Panc1 (cell line): ENCODE measurements around the gene NTN5. TPM values are rescaled to one million over a fixed set of nuclear protein-coding genes. Genes with fewer than 3 reads are reported as not detected.

ENCODE experiments used
- ATAC-seq: fragments of 200-7000 bp; cut with Tn5 transposase; 2 replicates; pipeline ENCODE4 v1.9.1; 2020; ENCODE audit warnings: mild to moderate bottlenecking, moderate library complexity
- BruUV-seq: library from RNA; stranded (reverse); fragments of 400-500 nt; replicated peaks from 2 replicates; lab custom pipeline; 2021; lab: Mats Ljungman, UMichigan
- CTCF ChIA-PET: fragments of 300-600 bp; sonication (Branson Sonifier 250); formaldehyde crosslinking; loops from one replicate; lab custom pipeline; 2022; ENCODE audit warnings: antibody characterized with exemption; lab: Charles Lee
- POLR2A ChIA-PET: fragments of 300-600 bp; sonication (Branson Sonifier 250); formaldehyde crosslinking; loops from one replicate; lab custom pipeline; 2022; ENCODE audit warnings: antibody characterized with exemption; lab: Charles Lee
- DNase-seq: peaks from one replicate; pipeline ENCODE4 v3.0.0-alpha.2; 2010; ENCODE audit warnings: low read depth, low spot score
- H3K27ac ChIP-seq: 2 replicates; pipeline ENCODE4 v1.5.1; 2011; ENCODE audit warnings: mild to moderate bottlenecking, low read length, inconsistent platforms
- H3K27me3 ChIP-seq: fragments of 200-500 bp; sonication (Bioruptor generic); 2 replicates; pipeline ENCODE4 v1.6.0; 2014; ENCODE audit warnings: low read length, inconsistent platforms; ENCODE audit not compliant: control insufficient read depth, insufficient read depth
- H3K36me3 ChIP-seq: fragments of 200-500 bp; sonication (Bioruptor generic); 2 replicates; pipeline ENCODE4 v1.5.1; 2014; ENCODE audit warnings: inconsistent platforms, mild to moderate bottlenecking, low read length, moderate library complexity; ENCODE audit not compliant: control insufficient read depth, insufficient read depth
- H3K4me1 ChIP-seq: 2 replicates; pipeline ENCODE4 v1.5.1; 2011; ENCODE audit warnings: inconsistent platforms, mild to moderate bottlenecking, low read length, moderate library complexity; ENCODE audit not compliant: control insufficient read depth, insufficient read depth
- H3K4me3 ChIP-seq, 2 experiments: 2 replicates each; pipeline ENCODE4 v1.5.1; 2011 to 2012; ENCODE audit warnings: low read depth in 2 of 2, low read length in 2 of 2, mild to moderate bottlenecking in 2 of 2, inconsistent platforms in 1 of 2, moderate library complexity in 1 of 2
- H3K9me3 ChIP-seq: fragments of 200-500 bp; sonication (Bioruptor generic); 2 replicates; pipeline ENCODE4 v1.5.1; 2014; ENCODE audit warnings: low read depth, mild to moderate bottlenecking, inconsistent platforms, low read length, moderate library complexity; ENCODE audit not compliant: control insufficient read depth, insufficient read depth
- SIN3A ChIP-seq: IDR thresholded peaks from 2 replicates; pipeline ENCODE4 v1.6.1; 2012; ENCODE audit warnings: low read depth, mild to moderate bottlenecking, low read length, moderate library complexity, borderline replicate concordance; ENCODE audit not compliant: insufficient read depth
- TCF7L2 ChIP-seq: IDR thresholded peaks from 2 replicates; pipeline ENCODE4 v1.6.1; 2011; ENCODE audit warnings: mild to moderate bottlenecking, low read depth, low read length, inconsistent platforms
- in situ Hi-C: cut with HindIII; loops from 2 replicates; pipeline ENCODE4 v1.10.0; 2016; ENCODE audit warnings: low sequenced_read_pairs, low pct_unique_long_range_greater_than_20kb
- intact Hi-C: fragments of 100-400 bp; cut with micrococcal nuclease; formaldehyde crosslinking; loops from one replicate; pipeline ENCODE4 v1.10.0; 2022; ENCODE audit not compliant: unreplicated experiment
- total RNA-seq: library from RNA; stranded (reverse); gene quantifications from one replicate; pipeline ENCODE4 v1.2.1, GENCODE V29; 2021; ENCODE audit not compliant: unreplicated experiment
- TF ChIP-seq, protein P1 (sequence below), 2 experiments: IDR thresholded peaks; 2 replicates each; pipeline ENCODE4 v1.6.1; 2011 to 2012; ENCODE audit warnings: low read depth in 2 of 2, control low read depth in 1 of 2, low read length in 1 of 2, mild to moderate bottlenecking in 1 of 2, moderate library complexity in 1 of 2; ENCODE audit not compliant: insufficient read depth in 1 of 2
- TF ChIP-seq, protein P2 (sequence below): fragments of 450-650 bp; IDR thresholded peaks from 2 replicates; pipeline ENCODE4 v1.5.1; 2017; ENCODE audit warnings: mild to moderate bottlenecking

Gene NTN5
- total RNA-seq, 1 experiment from 2014 or later = 0.23 TPM

DNA sequence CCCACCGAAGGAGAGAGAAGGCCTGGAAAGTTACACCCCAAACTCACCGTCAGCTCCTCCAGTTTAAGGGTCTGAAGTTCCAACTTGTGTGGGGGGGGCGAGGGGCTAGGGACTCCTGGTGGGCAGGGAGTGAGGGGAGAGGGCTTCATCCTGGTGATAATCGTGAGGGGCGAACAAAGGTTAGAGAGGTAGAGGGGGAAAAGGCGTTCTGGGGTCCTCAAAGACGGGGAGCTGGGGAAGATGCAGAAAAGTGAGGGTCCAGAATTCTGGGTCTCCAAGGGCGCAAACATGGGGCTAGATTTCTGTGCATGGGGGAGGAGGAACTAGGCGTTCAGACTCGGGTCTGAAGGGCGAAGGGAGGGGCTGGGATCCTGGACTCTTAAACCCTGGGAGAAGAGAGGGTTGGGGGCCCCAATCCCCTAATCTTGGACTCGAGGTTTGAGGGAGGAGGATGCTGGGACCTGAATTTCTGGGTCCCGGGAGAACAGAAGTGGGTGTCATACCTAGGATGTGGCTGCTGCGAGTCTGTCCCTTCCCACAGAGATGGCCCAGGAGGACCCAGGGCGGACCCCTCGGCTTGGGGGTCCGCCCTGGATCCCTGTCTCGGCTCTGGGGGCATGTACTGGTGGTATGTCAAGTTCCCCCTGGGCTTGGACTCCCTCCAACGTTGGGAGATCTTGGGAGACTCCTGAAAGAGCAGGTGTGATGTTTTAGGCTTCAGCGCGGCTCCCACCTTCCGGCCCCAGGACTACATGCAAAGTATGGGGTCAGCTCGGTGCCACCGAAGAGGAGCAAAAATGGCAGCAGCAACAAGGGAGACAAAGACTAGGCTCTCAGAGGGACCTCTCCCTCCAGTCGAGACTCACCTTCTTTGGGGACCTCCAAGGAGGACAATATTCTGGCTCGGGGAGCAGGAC, 42.2 kb upstream of the NTN5 start:
- DNase-seq = no peak
- no peak for ATAC-seq
- intact Hi-C loops = no loop called here
- Histone ChIP-seq H3K27ac (peak overlapping the region; percentile 91), H3K9me3 (no peaks in the 10 kb centered on the region), H3K4me3 (peak overlapping the region; percentile 61 to 66), H3K27me3 (no peaks in the 10 kb centered on the region), H3K4me1 (no peaks in the 10 kb centered on the region; the same call in 1 of the 2 replicates), H3K36me3 (no peaks in the 10 kb centered on the region; the same call in 1 of the 2 replicates)
- ChIA-PET CTCF (interaction anchor here (0.7 to 1.0 kb wide), 2 partner anchors 24 to 51 kb away, joined by 3 to 5 read pairs; no protein-coding TSS in a partner anchor), POLR2A (interaction anchor here (0.6 to 0.7 kb wide), 2 partner anchors 55 to 69 kb away, joined by 3 to 5 read pairs; no protein-coding TSS in a partner anchor)
- TF ChIP-seq SIN3A = no peak
- TF ChIP-seq, protein P1, sequence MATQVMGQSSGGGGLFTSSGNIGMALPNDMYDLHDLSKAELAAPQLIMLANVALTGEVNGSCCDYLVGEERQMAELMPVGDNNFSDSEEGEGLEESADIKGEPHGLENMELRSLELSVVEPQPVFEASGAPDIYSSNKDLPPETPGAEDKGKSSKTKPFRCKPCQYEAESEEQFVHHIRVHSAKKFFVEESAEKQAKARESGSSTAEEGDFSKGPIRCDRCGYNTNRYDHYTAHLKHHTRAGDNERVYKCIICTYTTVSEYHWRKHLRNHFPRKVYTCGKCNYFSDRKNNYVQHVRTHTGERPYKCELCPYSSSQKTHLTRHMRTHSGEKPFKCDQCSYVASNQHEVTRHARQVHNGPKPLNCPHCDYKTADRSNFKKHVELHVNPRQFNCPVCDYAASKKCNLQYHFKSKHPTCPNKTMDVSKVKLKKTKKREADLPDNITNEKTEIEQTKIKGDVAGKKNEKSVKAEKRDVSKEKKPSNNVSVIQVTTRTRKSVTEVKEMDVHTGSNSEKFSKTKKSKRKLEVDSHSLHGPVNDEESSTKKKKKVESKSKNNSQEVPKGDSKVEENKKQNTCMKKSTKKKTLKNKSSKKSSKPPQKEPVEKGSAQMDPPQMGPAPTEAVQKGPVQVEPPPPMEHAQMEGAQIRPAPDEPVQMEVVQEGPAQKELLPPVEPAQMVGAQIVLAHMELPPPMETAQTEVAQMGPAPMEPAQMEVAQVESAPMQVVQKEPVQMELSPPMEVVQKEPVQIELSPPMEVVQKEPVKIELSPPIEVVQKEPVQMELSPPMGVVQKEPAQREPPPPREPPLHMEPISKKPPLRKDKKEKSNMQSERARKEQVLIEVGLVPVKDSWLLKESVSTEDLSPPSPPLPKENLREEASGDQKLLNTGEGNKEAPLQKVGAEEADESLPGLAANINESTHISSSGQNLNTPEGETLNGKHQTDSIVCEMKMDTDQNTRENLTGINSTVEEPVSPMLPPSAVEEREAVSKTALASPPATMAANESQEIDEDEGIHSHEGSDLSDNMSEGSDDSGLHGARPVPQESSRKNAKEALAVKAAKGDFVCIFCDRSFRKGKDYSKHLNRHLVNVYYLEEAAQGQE (IDR thresholded peaks at IDR 0.05; ENCODE audit: insufficient read depth in 1 of 2, low read depth in 2 of 2, low read length in 1 of 2) = no peak
- TF ChIP-seq, protein P2, sequence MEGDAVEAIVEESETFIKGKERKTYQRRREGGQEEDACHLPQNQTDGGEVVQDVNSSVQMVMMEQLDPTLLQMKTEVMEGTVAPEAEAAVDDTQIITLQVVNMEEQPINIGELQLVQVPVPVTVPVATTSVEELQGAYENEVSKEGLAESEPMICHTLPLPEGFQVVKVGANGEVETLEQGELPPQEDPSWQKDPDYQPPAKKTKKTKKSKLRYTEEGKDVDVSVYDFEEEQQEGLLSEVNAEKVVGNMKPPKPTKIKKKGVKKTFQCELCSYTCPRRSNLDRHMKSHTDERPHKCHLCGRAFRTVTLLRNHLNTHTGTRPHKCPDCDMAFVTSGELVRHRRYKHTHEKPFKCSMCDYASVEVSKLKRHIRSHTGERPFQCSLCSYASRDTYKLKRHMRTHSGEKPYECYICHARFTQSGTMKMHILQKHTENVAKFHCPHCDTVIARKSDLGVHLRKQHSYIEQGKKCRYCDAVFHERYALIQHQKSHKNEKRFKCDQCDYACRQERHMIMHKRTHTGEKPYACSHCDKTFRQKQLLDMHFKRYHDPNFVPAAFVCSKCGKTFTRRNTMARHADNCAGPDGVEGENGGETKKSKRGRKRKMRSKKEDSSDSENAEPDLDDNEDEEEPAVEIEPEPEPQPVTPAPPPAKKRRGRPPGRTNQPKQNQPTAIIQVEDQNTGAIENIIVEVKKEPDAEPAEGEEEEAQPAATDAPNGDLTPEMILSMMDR = no peak
- no TSS peak for BruUV-seq
- in situ Hi-C loops = no loop called here

DNA sequence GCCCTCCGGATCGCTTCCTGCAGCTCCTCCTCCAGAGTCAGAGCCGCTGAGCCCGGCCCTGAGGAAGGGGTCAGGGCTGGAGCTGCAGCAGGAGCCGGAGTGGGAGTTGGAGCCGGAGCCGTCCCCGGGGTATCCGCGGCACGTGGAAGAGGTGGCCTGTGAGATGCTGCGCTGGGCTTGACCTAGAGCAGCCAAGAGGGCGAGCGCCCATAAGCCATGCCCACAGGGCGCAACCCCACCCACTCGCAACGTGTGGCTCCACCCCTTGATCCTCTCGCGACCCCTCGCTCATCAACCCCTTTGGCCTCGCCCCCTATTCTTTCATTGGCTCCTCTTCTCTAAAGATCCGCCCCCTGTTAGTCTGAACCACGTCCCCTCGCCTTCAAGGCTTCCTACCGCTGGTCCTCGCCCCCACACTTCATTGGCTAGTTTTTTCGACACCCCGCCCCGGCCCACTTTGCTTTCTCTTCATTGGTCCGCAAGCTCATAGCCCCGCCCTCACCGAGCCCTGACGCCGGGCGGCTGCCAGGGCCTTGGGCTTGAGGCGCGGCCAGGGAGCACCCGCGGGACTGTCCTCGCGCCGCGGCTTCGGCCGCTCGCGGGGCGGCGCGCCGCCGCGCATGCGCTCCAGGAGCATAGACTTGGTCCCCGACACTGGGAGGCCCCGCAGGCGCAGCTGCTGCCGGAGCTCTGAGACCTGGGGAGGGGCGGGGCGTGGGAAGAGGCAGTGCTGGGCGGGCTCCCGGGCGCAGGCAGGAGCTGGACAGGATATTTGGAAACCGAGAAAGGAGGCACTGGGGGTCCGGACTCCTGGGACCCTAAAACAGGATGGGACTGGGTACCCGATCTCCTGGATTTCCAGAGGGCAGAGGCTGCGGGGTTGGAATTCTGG, 41.3 kb upstream of the NTN5 start:
- peak overlapping the region; percentile 91 for H3K27ac ChIP-seq
- intact Hi-C loops = no loop called here
- peak; percentile 62; the same call in 1 of the 2 replicates for TF ChIP-seq TCF7L2
- TF ChIP-seq, protein P1 (IDR thresholded peaks at IDR 0.05; ENCODE audit: insufficient read depth in 1 of 2, low read depth in 2 of 2, low read length in 1 of 2) = no peak

More for the DNA sequence above, 41.3 kb upstream of the NTN5 start:
- peak; percentile 85 for DNase-seq
- ATAC-seq = peak; percentile 93
- no peaks in the 10 kb centered on the region; the same call in 1 of the 2 replicates for H3K4me1 ChIP-seq
- H3K27me3 ChIP-seq = no peaks in the 10 kb centered on the region
- peak overlapping the region; percentile 75 to 80 for H3K4me3 ChIP-seq
- in situ Hi-C loops = no loop called here
- BruUV-seq = no TSS peak
- ChIA-PET CTCF (interaction anchor here (0.7 to 1.0 kb wide), 2 partner anchors 24 to 52 kb away, joined by 3 to 5 read pairs; no protein-coding TSS in a partner anchor), POLR2A (interaction anchor here (0.5 to 0.7 kb wide), 3 partner anchors 70 to 508 kb away, joined by 3 to 5 read pairs (median 5); no protein-coding TSS in a partner anchor)
- no peaks in the 10 kb centered on the region; the same call in 1 of the 2 replicates for H3K36me3 ChIP-seq
- H3K9me3 ChIP-seq = no peaks in the 10 kb centered on the region
